GM19099 (cell line): ENCODE data around the gene PPA1.

Experiments
- POLR2A ChIP-seq: IDR thresholded peaks from 3 replicates; pipeline ENCODE4 v1.6.1; 2011; ENCODE audit warnings: low read depth; ENCODE audit not compliant: insufficient read length; ENCODE audit errors: extremely low read depth

The PPA1 gene

DNA sequence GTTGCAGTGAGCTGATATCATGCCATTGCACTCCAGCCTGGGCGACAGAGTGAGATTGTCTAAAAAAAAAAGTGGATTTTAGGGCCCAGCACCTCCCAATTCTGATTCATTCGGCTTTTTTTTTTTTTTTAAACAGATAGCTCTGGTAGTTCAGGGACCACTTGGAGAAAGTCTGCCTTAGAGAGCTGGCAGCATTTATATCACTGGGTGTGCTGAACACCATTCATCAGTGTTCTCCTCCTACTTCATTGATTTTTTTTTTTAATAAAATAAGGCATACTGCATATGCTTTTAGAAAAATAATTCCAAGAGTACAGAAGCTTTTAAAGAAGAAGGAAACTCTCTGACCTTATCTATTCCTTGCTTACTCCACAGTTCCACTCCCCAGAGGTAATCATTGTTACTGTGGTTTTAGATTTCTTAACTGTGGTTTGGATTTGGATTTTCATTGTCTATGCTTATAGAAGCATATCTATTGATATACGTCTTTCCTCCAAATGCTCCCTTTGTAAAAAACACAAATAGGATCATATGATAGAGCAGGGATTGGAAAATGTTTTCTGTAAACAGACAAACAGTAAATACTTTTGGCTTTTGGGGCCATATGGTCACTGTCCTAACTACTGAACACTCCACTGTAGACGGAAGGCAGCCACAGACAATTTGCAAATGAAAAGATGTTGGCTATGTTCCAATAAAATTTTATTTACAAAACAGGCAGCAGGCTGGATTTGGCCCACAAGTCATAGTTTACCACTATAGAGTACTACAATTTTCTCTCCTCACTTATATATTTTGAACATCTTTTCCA is 41.9 kb downstream of the PPA1 start:
- no peak for TF ChIP-seq POLR2A

- TF ChIP-seq POLR2A, result no peak
Observed at GRCh38 chr10:70190581-70190980, 42.6 kb downstream of the PPA1 start.

- no peak for TF ChIP-seq POLR2A
Observed at GRCh38 chr10:70190102-70190501, 43.1 kb downstream of the PPA1 start.

- TF ChIP-seq POLR2A, result no peak
Observed at GRCh38 chr10:70188768-70189167, 44.5 kb downstream of the PPA1 start.

GRCh38 chr10:70186571-70186970 is 46.7 kb downstream of the PPA1 start:
- TF ChIP-seq POLR2A, result no peak

DNA sequence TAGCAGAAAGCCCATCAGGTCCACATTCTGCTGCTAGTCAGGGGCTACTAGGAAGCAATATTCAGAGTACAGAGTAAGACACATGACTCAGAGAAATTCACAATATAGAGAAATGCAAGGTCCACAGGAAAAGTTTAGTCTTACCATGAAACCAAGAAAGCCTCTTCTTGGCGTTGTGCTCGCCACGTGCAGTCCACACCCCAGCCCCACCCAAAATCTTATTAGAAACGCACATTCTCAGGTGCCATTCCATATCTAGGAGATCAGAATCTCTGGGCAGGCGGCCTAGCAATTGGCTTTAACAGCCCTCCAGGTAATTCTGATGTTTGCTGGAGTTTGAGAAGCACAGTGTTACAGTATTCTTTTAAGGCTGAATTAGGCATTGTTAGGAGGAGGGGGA is 47.1 kb downstream of the PPA1 start:
- no peak for TF ChIP-seq POLR2A

GRCh38 chr10:70183304-70183703 is 49.9 kb downstream of the PPA1 start:
- no peak for TF ChIP-seq POLR2A

DNA sequence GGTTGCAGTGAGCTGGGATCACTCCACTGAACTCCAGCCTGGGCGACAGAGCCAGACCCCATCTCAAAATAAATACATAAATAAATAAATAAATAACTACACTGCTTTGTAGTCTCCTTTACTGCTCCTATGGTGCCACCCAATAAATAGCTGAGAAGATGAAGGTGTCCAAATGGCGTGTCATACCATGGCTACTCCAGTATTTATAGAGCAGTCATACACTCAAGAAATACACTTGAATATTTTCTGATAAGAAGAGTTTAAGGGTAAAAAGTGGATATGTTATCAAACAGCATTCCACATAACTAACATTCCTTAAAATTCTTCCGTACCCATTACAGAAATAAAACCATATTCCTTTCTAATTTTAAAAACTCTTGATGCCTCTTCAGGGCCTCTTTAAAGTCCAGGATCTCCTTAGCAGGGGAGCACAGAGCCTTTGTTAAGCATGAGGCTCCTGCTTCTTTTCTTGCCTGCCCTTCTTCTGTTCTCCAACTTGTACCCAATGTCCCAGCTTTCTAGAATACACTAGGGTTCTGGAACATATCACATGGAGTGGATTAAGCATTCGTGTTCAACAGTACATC is 55.0 kb downstream of the PPA1 start:
- TF ChIP-seq POLR2A, result no peak

DNA sequence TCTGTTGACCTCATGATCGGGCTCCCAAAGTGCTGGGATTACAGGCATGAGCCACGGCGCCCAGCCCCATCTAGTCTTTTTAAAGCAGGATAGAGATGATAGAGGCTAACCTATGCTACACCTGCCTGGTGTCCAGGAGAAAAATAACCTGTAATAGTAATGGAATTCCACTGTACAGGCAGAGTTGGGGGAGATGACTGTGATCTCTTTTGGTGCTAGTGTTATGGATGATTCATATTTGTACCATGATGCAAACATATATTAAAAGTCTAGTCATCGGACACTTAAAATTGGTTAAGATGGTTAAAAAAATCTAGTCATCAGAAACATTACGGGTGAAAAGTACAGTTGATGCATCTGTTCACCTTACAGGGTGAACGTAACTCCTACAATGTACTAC is 56.8 kb downstream of the PPA1 start:
- TF ChIP-seq POLR2A, result no peak

DNA sequence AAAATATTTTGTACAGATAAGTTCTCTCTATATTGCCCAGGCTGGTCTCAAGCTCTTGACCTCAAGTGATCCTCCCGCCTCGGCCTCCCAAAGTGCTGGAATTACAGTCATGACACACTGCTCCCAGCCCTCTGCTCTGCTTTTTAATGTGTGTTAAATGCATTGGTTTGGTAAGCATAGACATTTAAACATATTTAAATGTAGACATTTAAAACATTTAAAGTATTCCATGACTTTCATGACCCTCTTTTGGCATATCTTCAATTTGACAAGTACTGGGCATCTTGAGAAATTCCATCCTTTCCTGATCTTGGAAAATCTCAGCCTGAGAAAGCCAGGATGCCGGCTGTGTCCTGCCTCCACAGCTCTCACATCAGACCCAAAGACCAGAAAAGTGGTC is 57.7 kb downstream of the PPA1 start:
- TF ChIP-seq POLR2A, result no peak

- no peak for TF ChIP-seq POLR2A
Observed at GRCh38 chr10:70174058-70174741, 59.0 kb downstream of the PPA1 start.

GRCh38 chr10:70169649-70170364 is 63.4 kb downstream of the PPA1 start:
- no peak for TF ChIP-seq POLR2A

DNA sequence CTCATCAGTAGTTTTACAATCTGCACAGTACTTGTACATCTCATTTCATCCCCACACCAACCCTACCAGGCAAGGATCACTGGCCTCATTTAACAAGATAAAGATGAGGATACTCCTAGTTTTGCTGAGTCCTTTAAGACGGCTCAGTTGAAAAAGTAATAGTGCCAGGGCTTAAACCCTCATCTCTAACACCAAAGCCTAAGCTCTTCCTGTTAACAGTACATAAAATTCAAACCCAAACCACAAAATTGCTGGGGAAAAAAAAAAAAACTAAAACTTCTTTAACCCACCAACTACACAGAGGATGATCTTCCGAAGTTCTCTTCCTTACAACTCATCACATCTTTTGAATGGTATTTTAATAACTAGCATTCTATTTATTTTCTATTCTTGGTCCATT is 64.2 kb downstream of the PPA1 start:
- TF ChIP-seq POLR2A, result no peak

DNA sequence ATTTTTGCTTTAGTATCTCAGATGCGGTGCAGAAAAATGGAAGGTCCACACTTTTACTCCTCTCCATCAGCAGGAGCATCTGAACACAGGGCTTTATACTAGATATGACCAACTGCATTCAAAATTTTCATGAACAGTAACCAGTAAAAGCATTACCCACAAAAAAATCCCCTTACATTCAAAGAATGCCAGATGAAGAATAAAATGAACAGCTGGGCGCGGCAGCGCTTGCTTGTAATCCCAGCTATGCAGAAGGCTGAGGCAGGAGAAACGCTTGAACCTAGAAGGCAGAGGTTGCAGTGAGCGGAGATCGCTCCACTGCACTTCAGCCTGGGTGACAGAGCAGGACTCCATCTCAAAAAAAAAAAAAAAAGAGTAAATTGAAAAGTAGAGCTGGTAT is 66.0 kb downstream of the PPA1 start:
- no peak for TF ChIP-seq POLR2A

DNA sequence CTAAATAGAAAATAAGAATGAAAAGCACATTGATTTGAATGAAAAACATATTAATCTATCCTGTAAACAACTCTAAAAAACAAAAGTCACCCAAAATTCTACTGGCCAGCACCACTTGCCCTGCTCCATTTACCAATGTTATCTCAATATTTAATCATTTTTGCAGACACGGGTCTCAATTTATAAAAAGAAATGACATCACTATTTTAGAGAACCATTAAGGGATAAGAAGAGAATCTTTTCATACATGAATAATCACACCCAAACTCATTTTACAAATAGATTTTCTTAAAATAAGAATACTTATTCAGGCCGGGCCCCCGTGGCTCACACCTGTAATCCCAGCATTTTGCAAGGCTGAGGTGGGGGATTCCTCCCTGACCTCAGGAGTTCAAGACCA is 66.8 kb downstream of the PPA1 start:
- TF ChIP-seq POLR2A, result no peak
